Lower leg skin (tissue), 3 donors: ENCODE results near the gene HERPUD1.

Experiments used
- POLR2A ChIP-seq, 2 donors: fragments of 450-650 bp; IDR thresholded peaks; one replicate each; pipeline ENCODE4 v1.6.1; 2016 to 2017; ENCODE audit warnings: antibody characterized with exemption in 2 of 2, mild to moderate bottlenecking in 1 of 2, moderate library complexity in 1 of 2
- TF ChIP-seq, protein P1 (sequence below), 3 donors: fragments of 450-650 bp; IDR thresholded peaks; one replicate each; pipeline ENCODE4 v1.5.1; 2016; ENCODE audit warnings: antibody characterized with exemption in 3 of 3, mild to moderate bottlenecking in 3 of 3, moderate library complexity in 2 of 3

DNA sequence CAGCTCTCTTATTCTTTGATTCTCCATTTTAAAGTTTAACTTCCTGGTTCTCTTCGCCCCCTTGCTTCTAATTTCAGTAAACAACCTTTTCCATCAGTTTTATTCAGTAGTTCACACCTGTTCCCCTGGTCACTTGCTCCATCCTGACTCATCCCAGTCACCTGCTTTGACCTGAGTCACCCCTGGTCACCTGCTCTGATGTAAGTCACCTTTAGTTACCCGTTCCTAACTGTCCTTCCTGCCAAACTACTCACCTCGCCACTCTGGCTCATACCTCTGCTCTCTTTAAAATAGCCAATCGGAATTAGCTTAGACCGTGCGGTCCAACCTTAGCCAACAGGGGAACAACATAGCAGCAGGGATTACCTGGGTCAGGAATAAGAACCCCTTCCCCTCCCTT lies 52.7 kb downstream of the HERPUD1 start:
- TF ChIP-seq, protein P1, sequence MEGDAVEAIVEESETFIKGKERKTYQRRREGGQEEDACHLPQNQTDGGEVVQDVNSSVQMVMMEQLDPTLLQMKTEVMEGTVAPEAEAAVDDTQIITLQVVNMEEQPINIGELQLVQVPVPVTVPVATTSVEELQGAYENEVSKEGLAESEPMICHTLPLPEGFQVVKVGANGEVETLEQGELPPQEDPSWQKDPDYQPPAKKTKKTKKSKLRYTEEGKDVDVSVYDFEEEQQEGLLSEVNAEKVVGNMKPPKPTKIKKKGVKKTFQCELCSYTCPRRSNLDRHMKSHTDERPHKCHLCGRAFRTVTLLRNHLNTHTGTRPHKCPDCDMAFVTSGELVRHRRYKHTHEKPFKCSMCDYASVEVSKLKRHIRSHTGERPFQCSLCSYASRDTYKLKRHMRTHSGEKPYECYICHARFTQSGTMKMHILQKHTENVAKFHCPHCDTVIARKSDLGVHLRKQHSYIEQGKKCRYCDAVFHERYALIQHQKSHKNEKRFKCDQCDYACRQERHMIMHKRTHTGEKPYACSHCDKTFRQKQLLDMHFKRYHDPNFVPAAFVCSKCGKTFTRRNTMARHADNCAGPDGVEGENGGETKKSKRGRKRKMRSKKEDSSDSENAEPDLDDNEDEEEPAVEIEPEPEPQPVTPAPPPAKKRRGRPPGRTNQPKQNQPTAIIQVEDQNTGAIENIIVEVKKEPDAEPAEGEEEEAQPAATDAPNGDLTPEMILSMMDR (IDR thresholded peaks at IDR 0.05) = no peak
- no peak for TF ChIP-seq POLR2A (IDR thresholded peaks at IDR 0.05)
